Loucy (cell line): ENCODE measurements around the gene CACNG6.

ENCODE experiments used
- H2AFZ ChIP-seq: fragments of 200-600 bp; sonication (generic); 2 replicates; pipeline ENCODE4 v1.6.0; 2016; ENCODE audit warnings: antibody characterized with exemption, mild to moderate bottlenecking, low read length, moderate library complexity
- H3F3A ChIP-seq: fragments of 200-600 bp; 2 replicates; pipeline ENCODE4 v1.6.0; 2016; ENCODE audit warnings: antibody characterized with exemption, low read depth, mild to moderate bottlenecking
- H3K27me3 ChIP-seq: fragments of 200-600 bp; sonication (generic); 2 replicates; pipeline ENCODE4 v1.6.1; 2014; ENCODE audit warnings: low read length, mild to moderate bottlenecking; ENCODE audit not compliant: insufficient read depth, poor library complexity, severe bottlenecking
- H3K36me3 ChIP-seq: fragments of 200-600 bp; sonication (generic); 2 replicates; pipeline ENCODE4 v1.6.1; 2016; ENCODE audit warnings: low read length; ENCODE audit not compliant: insufficient read depth
- H3K4me1 ChIP-seq: fragments of 200-600 bp; sonication (generic); 2 replicates; pipeline ENCODE4 v1.5.1; 2014; ENCODE audit warnings: low read length, mild to moderate bottlenecking; ENCODE audit not compliant: insufficient read depth, poor library complexity, severe bottlenecking
- H3K4me2 ChIP-seq: fragments of 200-600 bp; sonication (generic); 2 replicates; pipeline ENCODE4 v1.6.0; 2014; ENCODE audit warnings: antibody characterized with exemption, low read length, low read depth, mild to moderate bottlenecking; ENCODE audit not compliant: poor library complexity, severe bottlenecking
- H3K4me3 ChIP-seq: fragments of 200-600 bp; sonication (generic); 2 replicates; pipeline ENCODE4 v1.5.1; 2014; ENCODE audit warnings: low read length, mild to moderate bottlenecking, mixed read lengths; ENCODE audit not compliant: poor library complexity, severe bottlenecking
- H3K79me2 ChIP-seq: fragments of 200-600 bp; sonication (generic); 2 replicates; pipeline ENCODE4 v1.6.1; 2014; ENCODE audit warnings: low read length; ENCODE audit not compliant: insufficient read depth
- H3K9ac ChIP-seq: fragments of 200-600 bp; sonication (generic); 2 replicates; pipeline ENCODE4 v1.6.0; 2014; ENCODE audit warnings: mild to moderate bottlenecking, low read depth, low read length, moderate library complexity; ENCODE audit not compliant: poor library complexity, severe bottlenecking
- H3K9me2 ChIP-seq: fragments of 200-600 bp; sonication (generic); replicated peaks from 2 replicates; pipeline ENCODE4 v1.6.1; 2016; ENCODE audit warnings: low read depth, low read length, mixed read lengths
- H3K9me3 ChIP-seq: fragments of 200-600 bp; sonication (generic); 2 replicates; pipeline ENCODE4 v1.6.1; 2014; ENCODE audit warnings: mild to moderate bottlenecking, antibody characterized with exemption, low read length, low read depth; ENCODE audit not compliant: insufficient read depth
- H4K20me1 ChIP-seq: fragments of 200-600 bp; sonication (generic); 2 replicates; pipeline ENCODE4 v1.6.0; 2014; ENCODE audit warnings: antibody characterized with exemption, low read length, mild to moderate bottlenecking; ENCODE audit not compliant: insufficient read depth, poor library complexity, severe bottlenecking
- EZH2phosphoT487 ChIP-seq: fragments of 200-600 bp; IDR thresholded peaks from 2 replicates; pipeline ENCODE4 v1.6.1; 2018; ENCODE audit warnings: antibody characterized with exemption, mild to moderate bottlenecking, moderate library complexity, borderline replicate concordance
- TF ChIP-seq, protein P1 (sequence below): fragments of 200-600 bp; sonication (generic); conservative IDR thresholded peaks from 2 replicates; pipeline ENCODE4 v1.5.1; 2014; ENCODE audit warnings: mild to moderate bottlenecking, antibody characterized with exemption, low read length

The CACNG6 gene

GRCh38 chr19:53961523-53962356, 29.7 kb upstream of the CACNG6 start:
- no peak overlapping the region for H3K9ac ChIP-seq
- TF ChIP-seq EZH2phosphoT487, result no peak
- TF ChIP-seq, protein P1, sequence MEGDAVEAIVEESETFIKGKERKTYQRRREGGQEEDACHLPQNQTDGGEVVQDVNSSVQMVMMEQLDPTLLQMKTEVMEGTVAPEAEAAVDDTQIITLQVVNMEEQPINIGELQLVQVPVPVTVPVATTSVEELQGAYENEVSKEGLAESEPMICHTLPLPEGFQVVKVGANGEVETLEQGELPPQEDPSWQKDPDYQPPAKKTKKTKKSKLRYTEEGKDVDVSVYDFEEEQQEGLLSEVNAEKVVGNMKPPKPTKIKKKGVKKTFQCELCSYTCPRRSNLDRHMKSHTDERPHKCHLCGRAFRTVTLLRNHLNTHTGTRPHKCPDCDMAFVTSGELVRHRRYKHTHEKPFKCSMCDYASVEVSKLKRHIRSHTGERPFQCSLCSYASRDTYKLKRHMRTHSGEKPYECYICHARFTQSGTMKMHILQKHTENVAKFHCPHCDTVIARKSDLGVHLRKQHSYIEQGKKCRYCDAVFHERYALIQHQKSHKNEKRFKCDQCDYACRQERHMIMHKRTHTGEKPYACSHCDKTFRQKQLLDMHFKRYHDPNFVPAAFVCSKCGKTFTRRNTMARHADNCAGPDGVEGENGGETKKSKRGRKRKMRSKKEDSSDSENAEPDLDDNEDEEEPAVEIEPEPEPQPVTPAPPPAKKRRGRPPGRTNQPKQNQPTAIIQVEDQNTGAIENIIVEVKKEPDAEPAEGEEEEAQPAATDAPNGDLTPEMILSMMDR, result no peak

DNA sequence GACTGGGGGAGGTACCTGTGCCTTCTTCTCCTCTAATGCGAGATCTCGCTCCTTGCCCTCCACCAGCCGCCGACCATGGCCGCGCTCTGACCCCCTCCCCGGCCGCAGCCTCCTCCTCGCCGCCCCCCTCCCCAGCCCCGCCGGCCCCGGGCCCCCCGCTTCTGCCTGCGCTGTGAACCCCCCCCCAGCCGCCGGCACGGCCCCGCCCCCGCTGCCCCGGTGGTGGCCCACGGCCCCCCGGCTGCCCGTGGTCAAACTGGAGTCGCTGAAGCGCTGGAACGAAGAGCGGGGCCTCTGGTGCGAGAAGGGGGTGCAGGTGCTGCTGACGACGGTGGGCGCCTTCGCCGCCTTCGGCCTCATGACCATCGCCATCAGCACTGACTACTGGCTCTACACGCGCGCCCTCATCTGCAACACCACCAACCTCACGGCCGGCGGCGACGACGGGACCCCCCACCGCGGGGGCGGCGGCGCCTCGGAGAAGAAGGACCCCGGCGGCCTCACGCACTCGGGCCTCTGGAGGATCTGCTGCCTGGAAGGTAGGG, 28.5 kb upstream of the CACNG6 start, which contains the start of gene CACNG8:
Gene CACNG8, plus strand, starts transcription at position 51 of the 545 bp plus-strand sequence.
- Histone ChIP-seq H3F3A (no peaks in the 10 kb centered on the region), H3K36me3 (no peaks in the 10 kb centered on the region), H3K9me2 (no peaks in the 10 kb centered on the region), H3K27me3 (no peaks in the 10 kb centered on the region), H2AFZ (no peak within 1 kb of the TSS), H3K4me1 (no peaks in the 10 kb centered on the region), H3K79me2 (no peaks in the 10 kb centered on the region), H3K9ac (no peak within 1 kb of the TSS), H3K4me2 (no peak within 1 kb of the TSS), H3K4me3 (no peak within 1 kb of the TSS), H4K20me1 (no peaks in the 10 kb centered on the region), H3K9me3 (no peaks in the 10 kb centered on the region)
- TF ChIP-seq, protein P1, result no peak
- TF ChIP-seq EZH2phosphoT487, result no peak

More at GRCh38 chr19:53961523-53962356, 29.7 kb upstream of the CACNG6 start:
- no peaks in the 10 kb centered on the region for H3K27me3 ChIP-seq
- no peaks in the 10 kb centered on the region for H4K20me1 ChIP-seq
- H3K36me3 ChIP-seq, result no peaks in the 10 kb centered on the region
- no peak overlapping the region for H3K4me2 ChIP-seq
- no peak overlapping the region for H3K4me3 ChIP-seq
- H3K9me2 ChIP-seq, result no peaks in the 10 kb centered on the region
- H3K4me1 ChIP-seq, result no peaks in the 10 kb centered on the region
- no peaks in the 10 kb centered on the region for H3F3A ChIP-seq
- no peak overlapping the region for H2AFZ ChIP-seq
- H3K9me3 ChIP-seq, result no peaks in the 10 kb centered on the region
- H3K79me2 ChIP-seq, result no peaks in the 10 kb centered on the region

DNA sequence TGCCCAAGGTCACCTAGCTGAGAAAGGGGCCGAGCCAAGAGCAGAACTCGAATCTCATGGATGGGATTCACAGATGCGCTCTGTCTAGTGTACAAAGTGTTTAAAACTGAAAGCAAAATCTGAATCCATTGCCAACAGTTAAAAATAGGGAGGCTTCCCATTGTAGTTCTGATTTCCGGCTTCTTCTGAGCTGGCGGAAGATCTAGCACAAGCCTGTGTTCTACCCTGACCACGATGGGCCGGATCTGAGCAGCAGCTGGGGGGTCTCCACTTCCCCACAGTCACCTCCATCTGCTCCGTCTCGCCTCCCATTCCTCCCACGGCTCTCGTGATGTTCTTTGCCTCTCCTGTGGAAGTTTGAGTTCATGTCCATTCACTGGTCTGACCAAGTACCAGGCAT, 26.3 kb upstream of the CACNG6 start:
- Histone ChIP-seq H3K4me2 (no peak overlapping the region), H3K27me3 (no peaks in the 10 kb centered on the region), H3K9ac (no peak overlapping the region), H3K4me3 (no peak overlapping the region), H3K4me1 (no peaks in the 10 kb centered on the region), H4K20me1 (no peaks in the 10 kb centered on the region), H3F3A (no peaks in the 10 kb centered on the region), H3K9me2 (no peaks in the 10 kb centered on the region), H3K36me3 (no peaks in the 10 kb centered on the region), H2AFZ (no peak overlapping the region), H3K9me3 (no peaks in the 10 kb centered on the region), H3K79me2 (no peaks in the 10 kb centered on the region)
- no peak for TF ChIP-seq EZH2phosphoT487
- TF ChIP-seq, protein P1, result no peak
